NT2/D1 (cell line): ENCODE measurements around the gene ENTPD1.

Experiments used
- DNase-seq: peaks from one replicate; pipeline ENCODE4 v3.0.0-alpha.2; 2011; ENCODE audit warnings: low read depth, low spot score
- H3K27me3 ChIP-seq: 2 replicates; pipeline ENCODE4 v1.6.0; 2011; ENCODE audit warnings: mild to moderate bottlenecking; ENCODE audit not compliant: insufficient read length, insufficient read depth
- H3K36me3 ChIP-seq: 2 replicates; pipeline ENCODE4 v1.6.1; 2011; ENCODE audit warnings: mild to moderate bottlenecking, low read length, mixed read lengths; ENCODE audit not compliant: insufficient read depth, insufficient read length
- H3K4me1 ChIP-seq: 2 replicates; pipeline ENCODE4 v1.5.1; 2011; ENCODE audit not compliant: insufficient read depth, insufficient read length
- H3K4me3 ChIP-seq: 2 replicates; pipeline ENCODE4 v1.5.1; 2011; ENCODE audit warnings: low read depth; ENCODE audit not compliant: insufficient read length
- H3K9ac ChIP-seq: 2 replicates; pipeline ENCODE4 v1.6.0; 2011; ENCODE audit warnings: low read depth; ENCODE audit not compliant: insufficient read length
- H3K9me3 ChIP-seq: 2 replicates; pipeline ENCODE4 v1.5.1; 2011; ENCODE audit warnings: mild to moderate bottlenecking, low read length; ENCODE audit not compliant: insufficient read depth
- SUZ12 ChIP-seq: IDR thresholded peaks from 2 replicates; pipeline ENCODE4 v1.6.1; 2011; ENCODE audit not compliant: insufficient read length, insufficient read depth; ENCODE audit errors: extremely low read depth
- YY1 ChIP-seq: IDR thresholded peaks from 2 replicates; pipeline ENCODE4 v1.6.1; 2011; ENCODE audit not compliant: insufficient read length, insufficient read depth
- ZNF274 ChIP-seq: IDR thresholded peaks from 2 replicates; pipeline ENCODE4 v1.6.1; 2011; ENCODE audit warnings: mild to moderate bottlenecking, low read depth, low read length

ENTPD1 gene

DNA sequence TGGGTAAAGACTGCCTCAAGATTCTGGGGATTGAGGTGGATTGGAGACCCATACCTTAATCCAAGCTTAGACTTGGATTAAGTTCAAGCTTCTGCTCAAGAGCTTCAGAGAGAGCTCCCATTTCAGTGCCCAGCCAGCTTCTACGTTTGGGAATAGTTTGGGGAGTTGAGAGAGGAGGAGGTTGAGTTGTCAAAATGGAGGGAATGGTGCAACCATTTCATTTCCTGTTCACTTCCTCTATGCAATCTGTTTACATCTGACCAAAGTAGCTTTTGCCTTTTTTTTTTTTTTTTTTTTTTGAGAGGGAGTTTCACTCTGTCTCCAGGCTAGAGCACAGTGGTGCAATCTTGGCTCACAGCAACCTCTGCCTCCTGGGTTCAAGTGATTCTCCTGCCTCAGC lies 65.8 kb downstream of the ENTPD1 start:
- DNase-seq: no peak
- TF ChIP-seq SUZ12 (no peak), YY1 (no peak)
- no peak overlapping the region for H3K4me3 ChIP-seq
- no peaks in the 10 kb centered on the region for H3K4me1 ChIP-seq
- no peak overlapping the region for H3K9ac ChIP-seq
- no peaks in the 10 kb centered on the region for H3K36me3 ChIP-seq
- no peaks in the 10 kb centered on the region for H3K9me3 ChIP-seq
- no peaks in the 10 kb centered on the region for H3K27me3 ChIP-seq

DNA sequence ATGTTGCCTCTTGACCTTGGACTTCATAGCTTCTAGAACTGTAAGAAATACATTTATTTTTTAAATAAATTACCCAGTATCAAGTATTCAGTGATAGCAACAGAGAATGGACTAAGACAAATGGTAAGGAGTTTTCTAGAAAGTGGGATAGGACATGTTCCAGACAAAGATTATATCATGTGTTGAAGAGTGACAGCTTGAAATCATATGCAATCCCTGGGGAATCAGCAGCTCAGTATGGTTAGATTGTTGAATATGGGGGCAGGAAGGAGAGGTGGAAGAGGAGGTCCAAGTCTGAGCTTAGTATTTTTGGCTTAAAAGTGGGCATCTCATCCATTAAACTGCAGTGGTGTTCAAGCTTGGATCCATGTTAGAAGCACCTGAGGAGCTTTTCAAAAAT lies 74.1 kb downstream of the ENTPD1 start:
- Histone ChIP-seq H3K4me1 (no peaks in the 10 kb centered on the region), H3K9me3 (no peaks in the 10 kb centered on the region), H3K9ac (no peak overlapping the region), H3K36me3 (no peaks in the 10 kb centered on the region), H3K4me3 (no peak overlapping the region), H3K27me3 (no peaks in the 10 kb centered on the region)
- no peak for TF ChIP-seq ZNF274
- TF ChIP-seq YY1: no peak
- no peak for TF ChIP-seq SUZ12
- DNase-seq: no peak

DNA sequence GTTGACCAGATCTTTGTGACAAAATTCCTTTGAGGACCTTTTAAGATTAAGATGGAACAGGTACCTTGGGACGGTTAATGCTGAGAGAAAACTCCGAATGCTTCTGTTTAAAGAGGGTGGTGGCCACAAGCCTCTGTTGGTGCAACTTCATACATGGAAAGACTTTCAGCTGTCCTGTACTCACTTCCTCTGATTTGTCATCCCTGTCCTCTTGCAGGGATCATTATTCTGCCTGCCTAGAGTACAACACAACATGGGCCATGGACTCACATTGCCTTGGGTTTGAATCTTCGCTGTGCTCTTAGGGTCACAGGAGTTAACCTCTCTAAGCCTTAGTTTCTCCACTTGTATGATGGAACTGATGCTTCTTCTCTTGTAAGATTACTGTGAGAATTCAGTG lies 75.1 kb downstream of the ENTPD1 start:
- no peaks in the 10 kb centered on the region for H3K27me3 ChIP-seq

GRCh38 chr10:95831515-95831914 lies 75.6 kb downstream of the ENTPD1 start:
- no peaks in the 10 kb centered on the region for H3K27me3 ChIP-seq
- no peak overlapping the region for H3K4me3 ChIP-seq
- no peaks in the 10 kb centered on the region for H3K36me3 ChIP-seq
- no peaks in the 10 kb centered on the region for H3K9me3 ChIP-seq
- DNase-seq: no peak
- TF ChIP-seq ZNF274: no peak
- TF ChIP-seq SUZ12: no peak
- no peak for TF ChIP-seq YY1
- no peaks in the 10 kb centered on the region for H3K4me1 ChIP-seq
- no peak overlapping the region for H3K9ac ChIP-seq

More for the DNA sequence above, 75.1 kb downstream of the ENTPD1 start:
- Histone ChIP-seq H3K9me3 (no peaks in the 10 kb centered on the region), H3K9ac (no peak overlapping the region), H3K36me3 (no peaks in the 10 kb centered on the region), H3K4me3 (no peak overlapping the region), H3K4me1 (no peaks in the 10 kb centered on the region)
- no peak for DNase-seq
- no peak for TF ChIP-seq SUZ12

DNA sequence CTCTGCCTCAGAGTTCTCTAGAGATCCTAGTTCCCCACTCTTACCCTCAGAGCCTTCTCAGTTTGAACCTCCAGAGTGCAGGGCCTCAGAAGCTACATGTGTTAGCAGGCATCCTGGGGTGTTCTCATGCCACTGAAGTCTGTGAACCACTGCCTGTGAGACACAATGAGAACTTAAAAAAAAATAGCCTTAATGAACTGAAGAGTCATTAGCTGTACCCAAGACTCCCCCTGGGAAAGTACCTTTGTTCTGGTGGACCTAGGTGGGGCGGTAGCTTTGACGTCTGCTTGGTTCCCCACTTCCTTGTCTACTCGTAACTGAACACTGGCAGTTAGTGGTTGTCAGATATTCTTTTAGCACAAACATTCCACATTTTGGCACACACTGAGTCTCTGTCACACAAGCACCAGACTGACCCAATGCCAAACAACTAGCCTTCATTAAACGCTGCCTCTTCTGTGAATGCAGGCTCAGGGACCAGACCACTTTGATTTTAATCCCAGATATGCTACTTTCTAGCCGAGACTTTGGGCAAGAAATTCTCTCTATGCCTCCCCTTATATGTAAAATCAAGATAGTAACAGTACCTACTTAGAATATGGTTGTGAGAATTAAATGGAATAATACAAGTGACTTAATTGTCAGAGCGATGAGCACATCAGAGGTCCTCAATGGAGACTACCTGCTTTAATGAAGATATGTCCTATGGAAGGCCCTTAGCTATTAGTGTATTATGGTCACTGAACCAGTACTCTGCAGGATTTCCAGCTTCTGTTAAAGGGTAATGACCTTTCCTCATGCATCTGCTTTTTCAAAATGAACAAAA lies 76.5 kb downstream of the ENTPD1 start:
- no peak for DNase-seq
- Histone ChIP-seq H3K9ac (no peak overlapping the region), H3K4me1 (no peaks in the 10 kb centered on the region), H3K36me3 (no peaks in the 10 kb centered on the region), H3K4me3 (no peak overlapping the region), H3K9me3 (no peaks in the 10 kb centered on the region), H3K27me3 (no peaks in the 10 kb centered on the region)
- TF ChIP-seq YY1: no peak
- no peak for TF ChIP-seq ZNF274
- TF ChIP-seq SUZ12: no peak

GRCh38 chr10:95833042-95833610 lies 77.2 kb downstream of the ENTPD1 start:
- Histone ChIP-seq H3K36me3 (no peaks in the 10 kb centered on the region), H3K9me3 (no peaks in the 10 kb centered on the region), H3K4me1 (no peaks in the 10 kb centered on the region), H3K27me3 (no peaks in the 10 kb centered on the region), H3K9ac (no peak overlapping the region), H3K4me3 (no peak overlapping the region)
- DNase-seq: no peak
- no peak for TF ChIP-seq YY1
- TF ChIP-seq ZNF274: no peak
- no peak for TF ChIP-seq SUZ12

DNA sequence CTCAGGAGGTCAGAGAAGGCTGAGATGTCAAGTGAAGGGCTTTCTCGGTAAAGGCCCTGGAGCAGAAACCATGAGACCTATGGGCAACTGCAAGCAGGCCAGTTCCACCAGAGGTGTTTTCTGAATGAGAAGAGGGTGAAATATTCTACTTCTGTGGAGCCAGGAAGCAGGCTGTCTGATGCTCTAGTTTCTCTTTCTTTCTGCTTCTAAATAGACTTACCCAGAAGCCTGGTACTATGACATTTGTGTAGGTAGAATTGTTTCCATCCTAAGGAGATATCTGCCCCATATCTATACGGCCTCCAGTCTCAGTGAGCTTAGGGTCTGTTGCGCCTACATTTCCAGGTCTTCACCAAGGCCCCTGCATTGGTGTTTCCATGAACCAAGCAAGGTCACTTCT lies 78.4 kb downstream of the ENTPD1 start:
- no peaks in the 10 kb centered on the region for H3K9me3 ChIP-seq
- no peaks in the 10 kb centered on the region for H3K36me3 ChIP-seq
- no peak overlapping the region for H3K4me3 ChIP-seq
- DNase-seq: no peak
- no peaks in the 10 kb centered on the region for H3K27me3 ChIP-seq
- H3K4me1 ChIP-seq: no peaks in the 10 kb centered on the region
- no peak overlapping the region for H3K9ac ChIP-seq
- TF ChIP-seq SUZ12: no peak
- no peak for TF ChIP-seq ZNF274
- TF ChIP-seq YY1: no peak
